IPS DF 6.9 (cell line): ENCODE results near the gene L1CAM.
A peak's percentile ranks its signal among the peaks of the same experiment; 100 is the strongest.
"Not testable (repeated sequence)": the region's sequence is repeated elsewhere in the genome, so short reads cannot be mapped to it uniquely, and the experiment has no call there.

Experiments
- DNase-seq: peaks from one replicate; pipeline ENCODE4 v3.0.0-alpha.2; 2013; ENCODE audit warnings: low read depth, low spot score
- H3K27ac ChIP-seq: one replicate; pipeline ENCODE4 v1.5.1; 2013; ENCODE audit warnings: low read length, control low read depth
- H3K27me3 ChIP-seq: 2 replicates; pipeline ENCODE4 v1.6.1; 2013; ENCODE audit warnings: mild to moderate bottlenecking, low read length; ENCODE audit not compliant: control insufficient read depth, insufficient read depth
- H3K36me3 ChIP-seq: 2 replicates; pipeline ENCODE4 v1.6.1; 2013; ENCODE audit warnings: low read length; ENCODE audit not compliant: control insufficient read depth, insufficient read depth
- H3K4me1 ChIP-seq: 2 replicates; pipeline ENCODE4 v1.6.1; 2013; ENCODE audit warnings: low read length; ENCODE audit not compliant: control insufficient read depth, insufficient read depth
- H3K4me3 ChIP-seq: 2 replicates; pipeline ENCODE4 v1.5.1; 2013; ENCODE audit warnings: mild to moderate bottlenecking, low read length
- H3K9me3 ChIP-seq: 2 replicates; pipeline ENCODE4 v1.6.1; 2013; ENCODE audit warnings: low read length, inconsistent platforms; ENCODE audit not compliant: control insufficient read depth, insufficient read depth
- WGBS: extraction: QIAGEN DNeasy Blood & Tissue Kit; methylation state at CpG from one replicate; pipeline ENCODE4 v1.1.7; 2013; ENCODE audit warnings: mixed read lengths, missing lambda C conversion rate; ENCODE audit not compliant: insufficient read length, insufficient coverage; 5-methylcytosine and 5-hydroxymethylcytosine counted together

L1CAM gene

DNA sequence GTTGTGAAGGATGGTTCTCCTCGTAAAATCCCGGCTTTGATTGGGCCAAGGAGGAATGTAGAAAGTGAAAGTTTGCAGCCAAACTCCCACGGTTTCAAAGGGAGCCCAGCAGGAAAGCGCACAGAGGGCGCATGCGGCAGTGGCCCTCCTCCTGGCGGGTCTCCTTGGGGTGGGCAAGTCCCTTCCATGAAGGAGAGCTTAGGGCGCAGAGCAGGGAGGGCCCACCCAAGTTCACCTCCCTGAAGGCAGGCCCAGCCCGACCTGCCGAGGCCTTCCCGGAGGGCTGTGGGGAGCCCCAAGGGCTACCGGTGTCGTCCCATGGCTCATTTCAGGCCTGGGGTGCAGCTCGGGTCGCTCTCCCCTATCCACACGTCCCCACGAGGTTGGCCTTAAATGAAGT, 57.7 kb downstream of the L1CAM start:
- no CpG with 5 or more reads among the region's 17 CpGs for WGBS
- peak overlapping the region; percentile 76; the same call in 1 of the 2 replicates for H3K4me3 ChIP-seq
- no peak for DNase-seq
- H3K9me3 ChIP-seq, result no peaks in the 10 kb centered on the region
- H3K36me3 ChIP-seq, result no peaks in the 10 kb centered on the region; the same call in 1 of the 2 replicates
- no peaks in the 10 kb centered on the region for H3K27me3 ChIP-seq
- H3K27ac ChIP-seq, result no peak overlapping the region
- H3K4me1 ChIP-seq, result peaks cover 8% of the 10 kb centered on the region

GRCh38 chrX:153827903-153828302, 58.1 kb downstream of the L1CAM start:
- no peaks in the 10 kb centered on the region for H3K9me3 ChIP-seq
- no peak overlapping the region for H3K27ac ChIP-seq
- WGBS, result no CpG with 5 or more reads among the region's 9 CpGs
- H3K27me3 ChIP-seq, result no peaks in the 10 kb centered on the region
- DNase-seq, result no peak
- H3K36me3 ChIP-seq, result no peaks in the 10 kb centered on the region; the same call in 1 of the 2 replicates
- H3K4me1 ChIP-seq, result peaks cover 8% of the 10 kb centered on the region
- H3K4me3 ChIP-seq, result peak overlapping the region; percentile 8; the same call in 1 of the 2 replicates

DNA sequence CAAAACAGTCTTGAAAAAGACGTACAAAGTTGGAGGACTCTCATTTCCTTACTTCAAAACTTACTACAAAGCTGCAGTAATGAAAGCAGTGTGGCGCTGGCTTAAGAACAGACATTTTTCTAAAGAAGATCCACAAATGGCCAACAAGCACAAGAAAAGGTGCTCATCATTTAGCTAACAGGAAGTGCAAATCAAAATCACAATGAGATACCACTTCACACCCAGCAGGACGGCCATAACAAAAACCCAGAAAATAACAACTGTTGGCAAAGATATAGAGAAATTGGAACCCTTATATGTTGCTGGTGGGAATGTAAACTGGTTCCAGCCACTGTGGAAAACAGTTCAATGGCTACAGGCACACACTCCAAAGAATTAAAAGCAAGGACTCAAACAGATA, 59.0 kb downstream of the L1CAM start:
- Histone ChIP-seq H3K4me1 (peaks cover 10% of the 10 kb centered on the region), H3K27me3 (no peaks in the 10 kb centered on the region), H3K27ac (no peak overlapping the region), H3K9me3 (no peaks in the 10 kb centered on the region), H3K4me3 (no peak overlapping the region), H3K36me3 (no peaks in the 10 kb centered on the region; the same call in 1 of the 2 replicates)
- DNase-seq, result no peak
- no CpG with 5 or more reads among the region's 3 CpGs for WGBS

GRCh38 chrX:153825042-153825441, 60.9 kb downstream of the L1CAM start:
- Histone ChIP-seq H3K27ac (no peak overlapping the region), H3K4me3 (no peak overlapping the region), H3K9me3 (no peaks in the 10 kb centered on the region), H3K4me1 (peaks cover 10% of the 10 kb centered on the region), H3K27me3 (no peaks in the 10 kb centered on the region), H3K36me3 (no peaks in the 10 kb centered on the region; the same call in 1 of the 2 replicates)
- WGBS, result no CpG with 5 or more reads among the region's 8 CpGs
- DNase-seq, result no peak

DNA sequence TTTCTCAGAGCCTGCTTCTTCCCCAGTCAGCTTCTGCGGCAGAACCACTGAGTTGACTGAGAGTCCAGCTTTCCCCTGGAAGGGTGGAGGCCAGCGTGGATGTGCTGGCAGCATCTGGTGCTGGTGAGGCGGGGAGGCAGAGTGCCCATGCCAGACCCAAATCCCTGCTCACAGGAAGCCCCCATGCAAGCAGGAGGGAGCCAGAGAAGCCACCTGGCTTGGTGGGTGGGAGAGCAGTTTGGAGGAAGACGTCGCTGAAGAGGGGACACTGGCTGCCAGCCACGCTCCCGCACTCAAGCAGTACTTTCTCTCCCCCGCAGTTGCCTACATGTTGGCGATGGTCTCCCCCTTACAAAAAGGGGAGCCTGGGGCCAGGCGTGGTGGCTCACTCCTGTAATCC, 61.6 kb downstream of the L1CAM start:
- no CpG with 5 or more reads among the region's 10 CpGs for WGBS

GRCh38 chrX:153821066-153821465, 64.9 kb downstream of the L1CAM start:
- no peak for DNase-seq
- Histone ChIP-seq H3K27me3 (no peaks in the 10 kb centered on the region), H3K27ac (no peak overlapping the region), H3K9me3 (no peaks in the 10 kb centered on the region), H3K4me1 (peaks cover 13% of the 10 kb centered on the region), H3K36me3 (no peaks in the 10 kb centered on the region), H3K4me3 (no peak overlapping the region)
- no CpG with 5 or more reads among the region's 9 CpGs for WGBS

More for the DNA sequence above, 61.6 kb downstream of the L1CAM start:
- Histone ChIP-seq H3K27ac (no peak overlapping the region), H3K27me3 (no peaks in the 10 kb centered on the region), H3K4me1 (peaks cover 12% of the 10 kb centered on the region), H3K4me3 (no peak overlapping the region), H3K9me3 (no peaks in the 10 kb centered on the region), H3K36me3 (no peaks in the 10 kb centered on the region)
- no peak for DNase-seq

- no peak overlapping the region for H3K27ac ChIP-seq
- H3K4me1 ChIP-seq, result peaks cover 13% of the 10 kb centered on the region
- H3K4me3 ChIP-seq, result no peak overlapping the region
- H3K9me3 ChIP-seq, result no peaks in the 10 kb centered on the region
- H3K36me3 ChIP-seq, result no peaks in the 10 kb centered on the region
- DNase-seq, result no peak
- H3K27me3 ChIP-seq, result no peaks in the 10 kb centered on the region
- no CpG with 5 or more reads among the region's 7 CpGs for WGBS
Observed at GRCh38 chrX:153820601-153821000, 65.4 kb downstream of the L1CAM start.

DNA sequence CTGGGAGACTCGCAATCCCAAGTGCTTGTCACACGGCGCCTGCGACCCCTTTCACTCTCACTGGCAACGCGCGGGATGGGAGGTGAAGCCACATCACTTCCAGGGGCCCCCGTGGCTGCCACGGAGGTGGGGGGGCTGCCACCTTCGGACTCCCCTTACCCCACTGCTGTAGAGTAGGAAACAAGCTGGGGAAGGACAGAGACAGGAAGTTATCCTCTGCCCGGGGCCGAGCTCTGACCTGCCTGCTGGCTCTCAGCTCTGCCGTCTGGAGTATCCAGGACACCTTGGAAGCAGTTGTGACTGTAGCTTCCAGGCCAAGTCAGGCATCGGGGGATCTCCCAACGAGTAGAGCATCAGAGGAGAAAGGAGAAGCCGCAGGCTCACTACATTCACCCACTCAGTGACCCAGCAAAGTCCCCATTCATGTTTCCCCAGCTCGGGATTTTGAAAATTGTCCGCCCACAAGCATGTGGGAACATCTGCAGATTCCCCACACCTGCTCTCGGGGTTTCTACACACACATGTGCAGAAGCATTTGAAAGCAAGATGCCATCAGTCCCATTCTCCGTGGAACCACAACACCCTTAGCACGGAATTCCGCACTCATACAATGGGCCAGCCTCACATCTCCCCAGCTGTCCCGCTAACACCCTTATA, 66.5 kb downstream of the L1CAM start:
- Histone ChIP-seq H3K9me3 (no peaks in the 10 kb centered on the region), H3K4me1 (peaks cover 9% of the 10 kb centered on the region; the same call in 1 of the 2 replicates), H3K27me3 (no peaks in the 10 kb centered on the region), H3K4me3 (peak overlapping the region; percentile 36; the same call in 1 of the 2 replicates), H3K36me3 (no peaks in the 10 kb centered on the region), H3K27ac (no peak overlapping the region)
- WGBS, result no CpG with 5 or more reads among the region's 23 CpGs
- no peak for DNase-seq

GRCh38 chrX:153818571-153819383, 67.2 kb downstream of the L1CAM start:
- H3K27me3 ChIP-seq, result no peaks in the 10 kb centered on the region
- H3K4me1 ChIP-seq, result peaks cover 7% of the 10 kb centered on the region; the same call in 1 of the 2 replicates
- WGBS, result no CpG with 5 or more reads among the region's 67 CpGs
- no peaks in the 10 kb centered on the region for H3K9me3 ChIP-seq
- peak overlapping the region; percentile 36; the same call in 1 of the 2 replicates for H3K4me3 ChIP-seq
- DNase-seq, result no peak
- no peaks in the 10 kb centered on the region for H3K36me3 ChIP-seq
- no peak overlapping the region for H3K27ac ChIP-seq

DNA sequence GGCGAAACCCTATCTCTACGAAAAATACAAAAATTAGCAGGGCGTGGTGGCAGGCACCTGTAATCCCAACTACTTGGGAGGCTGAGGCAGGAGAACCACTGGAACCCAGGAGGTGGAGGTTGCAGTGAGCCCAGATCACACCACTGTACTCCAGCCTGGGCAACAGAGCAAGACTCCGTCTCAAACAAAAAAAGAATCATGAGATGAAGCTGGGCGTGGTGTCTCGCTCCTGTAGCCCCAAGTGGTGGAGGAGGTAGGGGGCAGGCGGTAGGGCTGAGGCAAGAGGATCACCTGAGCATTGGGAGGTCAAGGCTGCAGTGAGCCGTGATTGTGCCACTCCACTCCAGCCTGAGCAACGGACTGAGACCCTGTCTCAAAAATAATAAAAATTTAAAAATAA, 67.9 kb downstream of the L1CAM start:
- DNase-seq, H3K4me3 ChIP-seq, H3K4me1 ChIP-seq, H3K27me3 ChIP-seq, H3K9me3 ChIP-seq, H3K36me3 ChIP-seq, H3K27ac ChIP-seq: not testable (repeated sequence)
- no CpG with 5 or more reads among the region's 9 CpGs for WGBS
